PC-9 (cell line): ENCODE results near the gene LYRM1. TPM values are rescaled to one million over a fixed set of nuclear protein-coding genes. Genes with fewer than 3 reads are reported as not detected.
"Not testable (repeated sequence)": the region's sequence is repeated elsewhere in the genome, so short reads cannot be mapped to it uniquely, and the experiment has no call there.

Source experiments
- BruUV-seq: library from RNA; stranded (reverse); fragments of 400-500 nt; replicated peaks from 2 replicates; lab custom pipeline; 2021; lab: Mats Ljungman, UMichigan
- CTCF ChIA-PET: fragments of 300-600 bp; sonication (Branson Sonifier 250); formaldehyde crosslinking; loops from one replicate; lab custom pipeline; 2022; ENCODE audit warnings: antibody characterized with exemption; lab: Charles Lee
- POLR2A ChIA-PET: fragments of 300-600 bp; sonication (Branson Sonifier 250); formaldehyde crosslinking; loops from one replicate; lab custom pipeline; 2022; ENCODE audit warnings: antibody characterized with exemption; ENCODE audit not compliant: unreplicated experiment; lab: Charles Lee
- DNase-seq, 2 experiments: peaks; one replicate each; pipeline versions ENCODE4 v3.0.0 to v3.0.0-alpha.2; 2015 to 2022; ENCODE audit warnings: mixed read lengths in 1 of 2
- H2AFZ ChIP-seq: fragments of 200-600 bp; sonication (generic); 2 replicates; pipeline ENCODE4 v1.8.1; 2017; ENCODE audit warnings: antibody characterized with exemption
- H3F3A ChIP-seq: fragments of 200-600 bp; sonication (generic); 2 replicates; pipeline ENCODE4 v1.8.1; 2017; ENCODE audit warnings: antibody characterized with exemption, mild to moderate bottlenecking, low read depth; ENCODE audit not compliant: insufficient read depth
- H3K27ac ChIP-seq: fragments of 200-600 bp; sonication (generic); 2 replicates; pipeline ENCODE4 v1.6.1; 2016; ENCODE audit warnings: mixed run types
- H3K27me3 ChIP-seq: fragments of 200-600 bp; sonication (generic); 2 replicates; pipeline ENCODE4 v1.6.1; 2016; ENCODE audit warnings: low read depth, mixed run types; ENCODE audit not compliant: insufficient read depth
- H3K36me3 ChIP-seq: fragments of 200-600 bp; sonication (generic); 2 replicates; pipeline ENCODE4 v1.6.1; 2016; ENCODE audit warnings: low read depth, mixed run types
- H3K4me1 ChIP-seq: fragments of 200-600 bp; sonication (generic); replicated peaks from 2 replicates; pipeline ENCODE4 v1.6.1; 2016; ENCODE audit warnings: mixed run types; ENCODE audit not compliant: insufficient read depth
- H3K4me2 ChIP-seq: fragments of 200-600 bp; sonication (generic); 2 replicates; pipeline ENCODE4 v1.6.1; 2017; ENCODE audit warnings: mixed run types
- H3K4me3 ChIP-seq: fragments of 200-600 bp; sonication (generic); 2 replicates; pipeline ENCODE4 v1.6.1; 2016; ENCODE audit warnings: mixed run types
- H3K79me2 ChIP-seq: fragments of 200-600 bp; sonication (generic); 2 replicates; pipeline ENCODE4 v1.6.1; 2017; ENCODE audit warnings: low read depth, mixed run types
- H3K9me2 ChIP-seq: fragments of 200-600 bp; sonication (generic); 2 replicates; pipeline ENCODE4 v1.8.1; 2017; ENCODE audit warnings: mild to moderate bottlenecking; ENCODE audit not compliant: insufficient read depth
- H3K9me3 ChIP-seq: fragments of 200-600 bp; sonication (generic); 2 replicates; pipeline ENCODE4 v1.8.1; 2016; ENCODE audit warnings: low read depth; ENCODE audit not compliant: insufficient read depth
- H4K20me1 ChIP-seq: fragments of 200-600 bp; sonication (generic); 2 replicates; pipeline ENCODE4 v1.8.1; 2017; ENCODE audit not compliant: insufficient read depth
- EZH2 ChIP-seq: fragments of 200-600 bp; sonication (generic); IDR thresholded peaks from 2 replicates; pipeline ENCODE4 v1.8.0; 2017; ENCODE audit warnings: antibody characterized with exemption, low read depth
- intact Hi-C: fragments of 100-400 bp; cut with micrococcal nuclease; formaldehyde crosslinking; loops from one replicate; pipeline ENCODE4 v1.10.0; 2022; ENCODE audit not compliant: unreplicated experiment
- total RNA-seq: library from RNA; stranded (reverse); gene quantifications from 2 replicates; pipeline ENCODE4 v1.2.3, GENCODE V29; 2021
- TF ChIP-seq, protein P1 (sequence below): fragments of 200-600 bp; sonication (generic); conservative IDR thresholded peaks from 2 replicates; pipeline ENCODE4 v1.6.1; 2017; ENCODE audit warnings: mixed run types, antibody characterized with exemption, mild to moderate bottlenecking, moderate library complexity

LYRM1 gene
- total RNA-seq, 1 experiment from 2014 or later = 51.7 TPM

GRCh38 chr16:20862162-20862960, 38.2 kb upstream of the LYRM1 start:
- Histone ChIP-seq H4K20me1 (peaks cover 6% of the 10 kb centered on the region; the same call in 1 of the 2 replicates), H3K79me2 (peaks cover 42% of the 10 kb centered on the region), H3K4me1 (peaks cover 22% of the 10 kb centered on the region), H3K36me3 (peaks cover 8% of the 10 kb centered on the region; the same call in 1 of the 2 replicates), H3F3A (peaks cover 15% of the 10 kb centered on the region; the same call in 1 of the 2 replicates), H3K9me3 (no peaks in the 10 kb centered on the region), H3K4me2 (no peak overlapping the region), H3K27ac (no peak overlapping the region), H3K27me3 (no peaks in the 10 kb centered on the region), H2AFZ (no peak overlapping the region), H3K4me3 (no peak overlapping the region), H3K9me2 (no peaks in the 10 kb centered on the region)
- TF ChIP-seq, protein P1, sequence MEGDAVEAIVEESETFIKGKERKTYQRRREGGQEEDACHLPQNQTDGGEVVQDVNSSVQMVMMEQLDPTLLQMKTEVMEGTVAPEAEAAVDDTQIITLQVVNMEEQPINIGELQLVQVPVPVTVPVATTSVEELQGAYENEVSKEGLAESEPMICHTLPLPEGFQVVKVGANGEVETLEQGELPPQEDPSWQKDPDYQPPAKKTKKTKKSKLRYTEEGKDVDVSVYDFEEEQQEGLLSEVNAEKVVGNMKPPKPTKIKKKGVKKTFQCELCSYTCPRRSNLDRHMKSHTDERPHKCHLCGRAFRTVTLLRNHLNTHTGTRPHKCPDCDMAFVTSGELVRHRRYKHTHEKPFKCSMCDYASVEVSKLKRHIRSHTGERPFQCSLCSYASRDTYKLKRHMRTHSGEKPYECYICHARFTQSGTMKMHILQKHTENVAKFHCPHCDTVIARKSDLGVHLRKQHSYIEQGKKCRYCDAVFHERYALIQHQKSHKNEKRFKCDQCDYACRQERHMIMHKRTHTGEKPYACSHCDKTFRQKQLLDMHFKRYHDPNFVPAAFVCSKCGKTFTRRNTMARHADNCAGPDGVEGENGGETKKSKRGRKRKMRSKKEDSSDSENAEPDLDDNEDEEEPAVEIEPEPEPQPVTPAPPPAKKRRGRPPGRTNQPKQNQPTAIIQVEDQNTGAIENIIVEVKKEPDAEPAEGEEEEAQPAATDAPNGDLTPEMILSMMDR = no peak
- no peak for TF ChIP-seq EZH2
- CTCF ChIA-PET = no interaction called here
- intact Hi-C loops = no loop called here
- no peak for DNase-seq
- POLR2A ChIA-PET = no interaction called here
- no TSS peak for BruUV-seq

DNA sequence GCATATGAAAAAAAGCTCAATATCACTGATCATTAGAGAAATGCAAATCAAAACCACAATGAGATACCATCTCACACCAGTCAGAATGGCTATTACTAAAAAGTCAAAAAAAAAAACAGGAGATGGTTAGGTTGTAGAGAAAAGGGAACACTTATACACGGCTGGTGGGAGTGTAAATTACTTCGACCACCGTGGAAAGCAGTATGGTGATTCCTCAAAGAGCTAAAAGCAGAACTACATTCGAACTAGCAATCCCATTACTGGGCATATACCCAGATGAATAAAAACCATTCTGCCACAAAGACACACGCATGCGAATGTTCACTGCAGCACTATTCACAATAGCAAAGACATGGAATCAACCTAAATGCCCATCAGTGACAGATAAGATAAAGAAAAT, 36.2 kb upstream of the LYRM1 start:
- H3K4me2 ChIP-seq, H3K4me3 ChIP-seq, H4K20me1 ChIP-seq, H3K27ac ChIP-seq, H3K36me3 ChIP-seq, H3K9me2 ChIP-seq, intact Hi-C loops, H3K27me3 ChIP-seq, DNase-seq, H3K9me3 ChIP-seq, POLR2A ChIA-PET, BruUV-seq, H2AFZ ChIP-seq: not testable (repeated sequence)
- CTCF ChIA-PET = interaction anchor here (0.7 kb wide), 1 partner anchor 98 kb away, joined by 4 read pairs; no protein-coding TSS in a partner anchor
- peaks cover 19% of the 10 kb centered on the region; the same call in 1 of the 2 replicates for H3F3A ChIP-seq
- peaks cover 23% of the 10 kb centered on the region for H3K4me1 ChIP-seq
- H3K79me2 ChIP-seq = peaks cover 56% of the 10 kb centered on the region

DNA sequence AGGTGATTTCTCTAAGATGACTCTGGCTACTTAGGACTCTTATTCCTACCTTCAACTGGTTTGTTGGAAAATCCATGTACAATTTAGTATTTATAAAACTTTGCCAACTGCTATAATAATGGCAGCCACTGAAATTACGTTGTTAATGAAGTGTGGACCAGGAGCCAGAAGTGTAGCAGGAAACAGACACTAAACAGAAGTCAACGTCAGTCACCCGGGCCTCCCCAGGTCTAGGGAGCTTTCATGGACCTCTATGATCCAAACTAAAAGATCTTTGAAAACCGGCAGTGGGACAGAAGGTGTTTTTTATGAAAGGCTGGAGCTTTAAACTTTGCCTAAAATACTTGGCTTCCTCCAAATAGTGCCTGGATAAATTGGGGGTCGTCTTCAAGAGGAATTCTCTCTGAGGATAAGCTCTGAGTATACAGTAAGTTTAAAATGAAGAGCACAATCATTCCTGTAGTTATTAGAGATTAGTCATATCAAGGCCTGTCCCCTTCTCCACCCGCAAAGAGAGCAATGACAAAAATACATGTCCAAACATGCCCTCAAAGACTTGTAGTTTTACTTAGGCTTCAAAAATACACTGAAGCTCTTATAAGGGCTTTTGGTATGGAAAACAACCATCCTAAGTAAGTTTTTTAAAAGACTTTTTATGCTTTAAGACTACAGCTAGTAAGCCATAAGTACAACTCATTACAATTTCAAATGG, 35.0 kb upstream of the LYRM1 start:
- intact Hi-C loops = no loop called here
- no peak for DNase-seq

More for the DNA sequence above, 35.0 kb upstream of the LYRM1 start:
- H3K36me3 ChIP-seq = no peaks in the 10 kb centered on the region
- peak overlapping the region; percentile 73 for H3K27ac ChIP-seq
- H3K4me2 ChIP-seq = peak overlapping the region; percentile 53
- peaks cover 23% of the 10 kb centered on the region for H3K4me1 ChIP-seq
- TF ChIP-seq, protein P1 = no peak
- no peak for TF ChIP-seq EZH2
- peaks cover 64% of the 10 kb centered on the region for H3K79me2 ChIP-seq
- no peaks in the 10 kb centered on the region for H3K9me2 ChIP-seq
- H3K27me3 ChIP-seq = no peaks in the 10 kb centered on the region
- TSS peak; percentile 17 for BruUV-seq
- H3F3A ChIP-seq = peaks cover 19% of the 10 kb centered on the region; the same call in 1 of the 2 replicates
- ChIA-PET CTCF (interaction anchor here (0.5 to 1.6 kb wide), 5 partner anchors 9 to 1505 kb away, joined by 3 to 8 read pairs (median 3); no protein-coding TSS in a partner anchor), POLR2A (interaction anchor here (0.6 to 0.9 kb wide), 6 partner anchors 9 to 166 kb away, joined by 3 to 8 read pairs (median 4); partner anchors contain the start of gene LYRM1)
- H2AFZ ChIP-seq = no peak overlapping the region
- H3K9me3 ChIP-seq = no peaks in the 10 kb centered on the region
- H4K20me1 ChIP-seq = peaks cover 10% of the 10 kb centered on the region; the same call in 1 of the 2 replicates
- peak overlapping the region; percentile 6; the same call in 1 of the 2 replicates for H3K4me3 ChIP-seq
